Loucy (cell line): ENCODE results near the gene DNMT1.

Experiments
- H2AFZ ChIP-seq: fragments of 200-600 bp; sonication (generic); 2 replicates; pipeline ENCODE4 v1.6.0; 2016; ENCODE audit warnings: antibody characterized with exemption, mild to moderate bottlenecking, low read length, moderate library complexity
- H3F3A ChIP-seq: fragments of 200-600 bp; 2 replicates; pipeline ENCODE4 v1.6.0; 2016; ENCODE audit warnings: antibody characterized with exemption, low read depth, mild to moderate bottlenecking
- H3K27me3 ChIP-seq: fragments of 200-600 bp; sonication (generic); 2 replicates; pipeline ENCODE4 v1.6.1; 2014; ENCODE audit warnings: low read length, mild to moderate bottlenecking; ENCODE audit not compliant: insufficient read depth, poor library complexity, severe bottlenecking
- H3K36me3 ChIP-seq: fragments of 200-600 bp; sonication (generic); 2 replicates; pipeline ENCODE4 v1.6.1; 2016; ENCODE audit warnings: low read length; ENCODE audit not compliant: insufficient read depth
- H3K4me1 ChIP-seq: fragments of 200-600 bp; sonication (generic); 2 replicates; pipeline ENCODE4 v1.5.1; 2014; ENCODE audit warnings: low read length, mild to moderate bottlenecking; ENCODE audit not compliant: insufficient read depth, poor library complexity, severe bottlenecking
- H3K4me2 ChIP-seq: fragments of 200-600 bp; sonication (generic); 2 replicates; pipeline ENCODE4 v1.6.0; 2014; ENCODE audit warnings: antibody characterized with exemption, low read length, low read depth, mild to moderate bottlenecking; ENCODE audit not compliant: poor library complexity, severe bottlenecking
- H3K4me3 ChIP-seq: fragments of 200-600 bp; sonication (generic); 2 replicates; pipeline ENCODE4 v1.5.1; 2014; ENCODE audit warnings: low read length, mild to moderate bottlenecking, mixed read lengths; ENCODE audit not compliant: poor library complexity, severe bottlenecking
- H3K79me2 ChIP-seq: fragments of 200-600 bp; sonication (generic); 2 replicates; pipeline ENCODE4 v1.6.1; 2014; ENCODE audit warnings: low read length; ENCODE audit not compliant: insufficient read depth
- H3K9ac ChIP-seq: fragments of 200-600 bp; sonication (generic); 2 replicates; pipeline ENCODE4 v1.6.0; 2014; ENCODE audit warnings: mild to moderate bottlenecking, low read depth, low read length, moderate library complexity; ENCODE audit not compliant: poor library complexity, severe bottlenecking
- H3K9me2 ChIP-seq: fragments of 200-600 bp; sonication (generic); replicated peaks from 2 replicates; pipeline ENCODE4 v1.6.1; 2016; ENCODE audit warnings: low read depth, low read length, mixed read lengths
- H3K9me3 ChIP-seq: fragments of 200-600 bp; sonication (generic); 2 replicates; pipeline ENCODE4 v1.6.1; 2014; ENCODE audit warnings: mild to moderate bottlenecking, antibody characterized with exemption, low read length, low read depth; ENCODE audit not compliant: insufficient read depth
- H4K20me1 ChIP-seq: fragments of 200-600 bp; sonication (generic); 2 replicates; pipeline ENCODE4 v1.6.0; 2014; ENCODE audit warnings: antibody characterized with exemption, low read length, mild to moderate bottlenecking; ENCODE audit not compliant: insufficient read depth, poor library complexity, severe bottlenecking
- EZH2phosphoT487 ChIP-seq: fragments of 200-600 bp; IDR thresholded peaks from 2 replicates; pipeline ENCODE4 v1.6.1; 2018; ENCODE audit warnings: antibody characterized with exemption, mild to moderate bottlenecking, moderate library complexity, borderline replicate concordance
- TF ChIP-seq, protein P1 (sequence below): fragments of 200-600 bp; sonication (generic); conservative IDR thresholded peaks from 2 replicates; pipeline ENCODE4 v1.5.1; 2014; ENCODE audit warnings: mild to moderate bottlenecking, antibody characterized with exemption, low read length

The DNMT1 gene

DNA sequence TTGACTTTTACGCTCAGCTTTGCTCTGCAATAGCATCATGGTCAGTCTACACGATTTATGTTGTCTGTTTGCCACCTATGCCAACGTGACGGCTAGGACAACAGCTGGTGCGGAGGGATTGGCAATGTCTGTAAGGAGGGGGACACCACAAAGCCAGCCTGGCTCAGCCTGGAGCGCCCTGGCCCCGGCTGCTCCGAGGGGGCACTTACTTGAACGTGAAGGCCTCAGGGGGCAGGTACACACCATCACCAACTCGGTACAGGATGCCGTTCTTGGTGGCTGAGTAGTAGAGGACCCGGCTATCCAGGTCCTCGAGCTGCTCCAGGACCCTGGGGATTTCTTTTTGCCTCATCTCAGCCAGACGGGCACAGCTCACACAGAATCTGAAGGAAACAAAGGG, 48.6 kb downstream of the DNMT1 start:
- Histone ChIP-seq H4K20me1 (peaks cover 4% of the 10 kb centered on the region), H2AFZ (no peak overlapping the region), H3K79me2 (no peaks in the 10 kb centered on the region), H3K4me1 (no peaks in the 10 kb centered on the region), H3K4me2 (no peak overlapping the region), H3K9me3 (no peaks in the 10 kb centered on the region), H3K36me3 (peaks cover 94% of the 10 kb centered on the region), H3F3A (no peaks in the 10 kb centered on the region), H3K4me3 (no peak overlapping the region), H3K27me3 (no peaks in the 10 kb centered on the region), H3K9ac (no peak overlapping the region), H3K9me2 (no peaks in the 10 kb centered on the region)
- TF ChIP-seq EZH2phosphoT487 = no peak
- TF ChIP-seq, protein P1, sequence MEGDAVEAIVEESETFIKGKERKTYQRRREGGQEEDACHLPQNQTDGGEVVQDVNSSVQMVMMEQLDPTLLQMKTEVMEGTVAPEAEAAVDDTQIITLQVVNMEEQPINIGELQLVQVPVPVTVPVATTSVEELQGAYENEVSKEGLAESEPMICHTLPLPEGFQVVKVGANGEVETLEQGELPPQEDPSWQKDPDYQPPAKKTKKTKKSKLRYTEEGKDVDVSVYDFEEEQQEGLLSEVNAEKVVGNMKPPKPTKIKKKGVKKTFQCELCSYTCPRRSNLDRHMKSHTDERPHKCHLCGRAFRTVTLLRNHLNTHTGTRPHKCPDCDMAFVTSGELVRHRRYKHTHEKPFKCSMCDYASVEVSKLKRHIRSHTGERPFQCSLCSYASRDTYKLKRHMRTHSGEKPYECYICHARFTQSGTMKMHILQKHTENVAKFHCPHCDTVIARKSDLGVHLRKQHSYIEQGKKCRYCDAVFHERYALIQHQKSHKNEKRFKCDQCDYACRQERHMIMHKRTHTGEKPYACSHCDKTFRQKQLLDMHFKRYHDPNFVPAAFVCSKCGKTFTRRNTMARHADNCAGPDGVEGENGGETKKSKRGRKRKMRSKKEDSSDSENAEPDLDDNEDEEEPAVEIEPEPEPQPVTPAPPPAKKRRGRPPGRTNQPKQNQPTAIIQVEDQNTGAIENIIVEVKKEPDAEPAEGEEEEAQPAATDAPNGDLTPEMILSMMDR = no peak

DNA sequence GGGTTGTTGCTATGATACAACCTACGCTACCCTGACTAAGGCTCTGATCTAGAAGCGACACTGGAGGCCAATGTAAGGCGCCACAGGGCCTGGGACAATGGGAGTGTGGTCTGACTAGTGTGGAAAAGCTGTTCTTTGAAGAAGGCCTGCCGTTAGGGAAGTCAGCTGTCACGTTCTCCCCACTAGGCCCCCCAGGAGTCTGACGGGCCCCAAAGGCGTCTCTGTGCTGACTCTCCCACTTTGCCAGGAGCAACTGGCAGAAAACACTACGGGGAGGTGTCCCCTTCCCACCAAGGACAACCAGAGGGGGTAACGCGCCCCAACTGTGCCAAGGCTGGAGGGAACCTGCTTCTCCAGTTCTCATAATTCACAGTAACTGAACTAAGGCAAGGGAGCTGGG, 49.7 kb downstream of the DNMT1 start:
- Histone ChIP-seq H3K4me3 (no peak overlapping the region), H3K9me3 (no peaks in the 10 kb centered on the region), H3K9me2 (no peaks in the 10 kb centered on the region), H3K79me2 (no peaks in the 10 kb centered on the region), H3K36me3 (peaks cover 93% of the 10 kb centered on the region), H3K4me1 (no peaks in the 10 kb centered on the region), H2AFZ (no peak overlapping the region), H3K9ac (no peak overlapping the region), H3K4me2 (no peak overlapping the region), H3K27me3 (no peaks in the 10 kb centered on the region), H4K20me1 (peaks cover 4% of the 10 kb centered on the region), H3F3A (no peaks in the 10 kb centered on the region)
- TF ChIP-seq, protein P1 = no peak
- TF ChIP-seq EZH2phosphoT487 = no peak

DNA sequence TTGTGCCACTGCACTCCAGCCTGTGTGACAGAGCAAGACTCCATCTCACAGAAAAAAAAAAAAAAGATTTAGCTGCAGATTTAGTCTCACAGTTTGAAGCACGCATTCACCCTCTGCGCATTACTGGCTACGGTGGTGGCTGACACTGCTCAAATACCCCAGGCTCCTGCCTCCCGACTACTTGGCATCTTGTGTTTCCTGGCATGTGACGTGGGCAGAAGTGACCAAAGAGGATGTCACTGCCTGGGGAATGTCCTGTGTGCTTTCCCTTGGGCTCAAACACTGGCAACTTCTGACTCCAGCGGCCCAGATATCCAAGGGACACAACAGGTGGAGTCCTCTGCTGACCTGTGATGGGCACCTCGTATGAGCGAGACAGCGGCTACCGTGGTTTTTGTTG, 50.4 kb downstream of the DNMT1 start:
- Histone ChIP-seq H3K9me3 (no peaks in the 10 kb centered on the region), H3K27me3 (no peaks in the 10 kb centered on the region), H2AFZ (no peak overlapping the region), H3K9me2 (no peaks in the 10 kb centered on the region), H3K4me2 (no peak overlapping the region), H3K79me2 (no peaks in the 10 kb centered on the region), H3K4me3 (no peak overlapping the region), H3K36me3 (peaks cover 93% of the 10 kb centered on the region), H3F3A (no peaks in the 10 kb centered on the region), H4K20me1 (peaks cover 4% of the 10 kb centered on the region), H3K4me1 (no peaks in the 10 kb centered on the region), H3K9ac (no peak overlapping the region)
- TF ChIP-seq, protein P1 = no peak
- TF ChIP-seq EZH2phosphoT487 = no peak
